Smooth muscle cell (in vitro differentiated cells): Measurements from ENCODE around the gene ARPC1A. TPM values are rescaled to one million over a fixed set of nuclear protein-coding genes. Genes with fewer than 3 reads are reported as not detected.
"Not testable (repeated sequence)": the region's sequence is repeated elsewhere in the genome, so short reads cannot be mapped to it uniquely, and the experiment has no call there.

Experiments used
- DNase-seq: peaks from one replicate; lab custom pipeline; 2025; ENCODE audit not compliant: unreplicated experiment; lab: John Stamatoyannopoulos, UW
- H2AFZ ChIP-seq: fragments of 200-600 bp; sonication (generic); 2 replicates; pipeline ENCODE4 v1.6.0; 2016; ENCODE audit warnings: antibody characterized with exemption, low read depth, mild to moderate bottlenecking
- H3F3A ChIP-seq: fragments of 200-600 bp; sonication (generic); 2 replicates; pipeline ENCODE4 v1.6.0; 2017; ENCODE audit warnings: antibody characterized with exemption, low read depth
- H3K27ac ChIP-seq: fragments of 200-600 bp; sonication (generic); 2 replicates; pipeline ENCODE4 v1.5.1; 2016; ENCODE audit warnings: low read depth, mild to moderate bottlenecking
- H3K27me3 ChIP-seq: fragments of 200-600 bp; sonication (generic); 2 replicates; pipeline ENCODE4 v1.6.1; 2016; ENCODE audit warnings: low read depth, mild to moderate bottlenecking
- H3K36me3 ChIP-seq: fragments of 200-600 bp; sonication (generic); 2 replicates; pipeline ENCODE4 v1.5.1; 2016; ENCODE audit warnings: low read depth
- H3K4me1 ChIP-seq: fragments of 200-600 bp; sonication (generic); 2 replicates; pipeline ENCODE4 v1.5.1; 2016; ENCODE audit warnings: low read depth
- H3K4me2 ChIP-seq: fragments of 200-600 bp; sonication (generic); 2 replicates; pipeline ENCODE4 v1.6.0; 2016; ENCODE audit warnings: mild to moderate bottlenecking
- H3K4me3 ChIP-seq: fragments of 200-600 bp; sonication (generic); 2 replicates; pipeline ENCODE4 v1.5.1; 2016; ENCODE audit warnings: mild to moderate bottlenecking
- H3K79me2 ChIP-seq: fragments of 200-600 bp; sonication (generic); 2 replicates; pipeline ENCODE4 v1.6.0; 2016; ENCODE audit warnings: low read depth, mild to moderate bottlenecking
- H3K9ac ChIP-seq: fragments of 200-600 bp; sonication (generic); 2 replicates; pipeline ENCODE4 v1.6.0; 2016; ENCODE audit warnings: low read depth
- H3K9me3 ChIP-seq: fragments of 200-600 bp; sonication (generic); replicated peaks from 2 replicates; pipeline ENCODE4 v1.5.1; 2016; ENCODE audit warnings: low read depth
- H4K20me1 ChIP-seq: fragments of 200-600 bp; sonication (generic); 2 replicates; pipeline ENCODE4 v1.6.0; 2016; ENCODE audit warnings: low read depth
- CTCF ChIP-seq: fragments of 200-600 bp; sonication (generic); IDR thresholded peaks from 2 replicates; pipeline ENCODE4 v1.5.1; 2017; ENCODE audit warnings: borderline replicate concordance, mild to moderate bottlenecking, antibody characterized with exemption; ENCODE audit not compliant: insufficient read depth, poor library complexity, severe bottlenecking
- WGBS: methylation state at CpG from one replicate; pipeline ENCODE4 v1.1.7; 2016; ENCODE audit warnings: low lambda C conversion rate; 5-methylcytosine and 5-hydroxymethylcytosine counted together
- polyA plus RNA-seq: library from polyadenylated mRNA; unstranded; fragments of >200 nt; fragmentation: Nextera tagmentation; extraction: Ambion mirVana; gene quantifications from 2 replicates; pipeline ENCODE4 v1.2.1, GENCODE V29; 2016
- total RNA-seq: library from RNA; depleted of rRNA; stranded (reverse); fragments of >200 nt; gene quantifications from 2 replicates; pipeline ENCODE4 v1.2.3, GENCODE V29; 2014

The ARPC1A gene
- total and polyA plus RNA-seq, 2 experiments from 2014 or later, result 85.0 to 113 TPM

- Histone ChIP-seq H4K20me1 (peaks cover 26% of the 10 kb centered on the region), H3K36me3 (peaks cover 39% of the 10 kb centered on the region), H3F3A (no peaks in the 10 kb centered on the region), H3K4me2 (no peak overlapping the region), H3K9me3 (no peaks in the 10 kb centered on the region), H3K4me1 (no peaks in the 10 kb centered on the region), H3K27me3 (no peaks in the 10 kb centered on the region), H3K9ac (no peak overlapping the region), H3K4me3 (no peak overlapping the region), H3K79me2 (peaks cover 35% of the 10 kb centered on the region), H2AFZ (no peak overlapping the region), H3K27ac (no peak overlapping the region)
- no peak for DNase-seq
- WGBS, result 92% methylated on average over 3 of the region's 3 CpGs
- no peak for TF ChIP-seq CTCF
Measured at GRCh38 chr7:99339595-99339994, 13.9 kb downstream of the ARPC1A start.

GRCh38 chr7:99340659-99341058 is 15.0 kb downstream of the ARPC1A start:
- no peak overlapping the region for H3K4me3 ChIP-seq
- no peak overlapping the region for H3K4me2 ChIP-seq
- no peak overlapping the region for H2AFZ ChIP-seq
- H3K9me3 ChIP-seq, result no peaks in the 10 kb centered on the region
- DNase-seq, result no peak
- peaks cover 25% of the 10 kb centered on the region for H3K79me2 ChIP-seq
- TF ChIP-seq CTCF, result no peak
- no peaks in the 10 kb centered on the region for H3K4me1 ChIP-seq
- H3K27ac ChIP-seq, result no peak overlapping the region
- no peaks in the 10 kb centered on the region for H3F3A ChIP-seq
- H3K27me3 ChIP-seq, result no peaks in the 10 kb centered on the region
- H4K20me1 ChIP-seq, result peaks cover 16% of the 10 kb centered on the region
- H3K9ac ChIP-seq, result no peak overlapping the region
- H3K36me3 ChIP-seq, result peaks cover 36% of the 10 kb centered on the region
- WGBS, result 94% methylated on average over 3 of the region's 3 CpGs

GRCh38 chr7:99344061-99344647 is 18.5 kb downstream of the ARPC1A start:
- Histone ChIP-seq H3K9me3 (no peaks in the 10 kb centered on the region), H4K20me1 (peaks cover 9% of the 10 kb centered on the region), H3K4me2 (no peak overlapping the region), H3K36me3 (peaks cover 24% of the 10 kb centered on the region), H3F3A (no peaks in the 10 kb centered on the region), H3K27ac (no peak overlapping the region), H3K9ac (no peak overlapping the region), H2AFZ (no peak overlapping the region), H3K79me2 (peaks cover 10% of the 10 kb centered on the region), H3K27me3 (no peaks in the 10 kb centered on the region), H3K4me3 (no peak overlapping the region), H3K4me1 (no peaks in the 10 kb centered on the region)
- no peak for TF ChIP-seq CTCF
- DNase-seq, result no peak
- 94% methylated on average over 13 of the region's 13 CpGs for WGBS

GRCh38 chr7:99350641-99351040 is 24.9 kb downstream of the ARPC1A start:
- H3K9me3 ChIP-seq, H3K27ac ChIP-seq, H4K20me1 ChIP-seq, H3K79me2 ChIP-seq, H3K4me2 ChIP-seq, H3K4me3 ChIP-seq, H3K4me1 ChIP-seq, H3K9ac ChIP-seq, H3F3A ChIP-seq, H3K36me3 ChIP-seq, H3K27me3 ChIP-seq, H2AFZ ChIP-seq, DNase-seq: not testable (repeated sequence)
- WGBS, result 94% methylated on average over 2 of the region's 3 CpGs
